Hematopoietic multipotent progenitor cell treated with erythropoietin and hydrocortisone succinate and interleukin-3 and kit ligand, for 4 days (in vitro differentiated cells): ENCODE data around the gene MRPL24.
"Not testable (repeated sequence)": the region's sequence is repeated elsewhere in the genome, so short reads cannot be mapped to it uniquely, and the experiment has no call there.

ENCODE experiments used
- DNase-seq: peaks from one replicate; pipeline ENCODE4 v3.0.0-alpha.2; 2015

MRPL24 gene

DNA sequence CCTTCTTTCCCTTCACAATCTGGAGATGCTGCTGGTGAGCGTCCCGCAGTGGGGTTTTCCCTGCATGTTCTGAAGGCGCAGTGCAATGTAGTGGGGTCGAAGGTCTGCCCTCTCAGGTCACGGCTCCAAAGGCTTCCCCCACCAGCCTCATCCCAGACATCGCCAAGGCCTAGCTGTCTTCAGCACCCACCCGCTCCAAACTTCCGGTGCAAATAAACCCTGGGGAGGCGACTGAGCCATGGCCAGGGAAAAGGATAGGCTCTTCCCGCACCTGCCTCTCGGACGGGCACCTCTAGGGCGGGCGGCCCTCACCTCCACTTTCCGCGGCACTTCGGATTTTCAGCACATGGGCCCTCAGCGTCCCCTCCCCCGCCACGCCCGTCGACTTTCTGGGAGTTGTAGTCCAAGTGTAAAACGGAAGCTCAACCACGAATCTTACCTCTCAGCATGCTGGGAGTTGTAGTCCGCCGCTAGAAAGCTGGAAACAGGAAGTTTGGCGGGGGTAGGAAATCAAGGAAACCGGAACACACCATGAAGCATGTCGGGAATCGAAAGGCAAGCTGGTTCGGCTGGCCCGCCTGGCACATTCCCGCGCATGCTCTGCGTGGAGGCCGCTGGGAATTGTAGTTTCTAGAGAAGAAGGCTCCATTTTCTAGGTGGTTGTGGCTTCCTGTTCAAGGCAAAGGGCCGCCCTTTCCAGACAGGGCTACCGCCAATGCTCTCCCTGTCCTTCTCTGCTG is at the start of gene MRPL24:
TSS of gene MRPL24 (minus strand) at position 348 of the 740 bp plus-strand sequence. CDS start 2,384 bp downstream, outside the sequence.
- peak; percentile 100 for DNase-seq

DNA sequence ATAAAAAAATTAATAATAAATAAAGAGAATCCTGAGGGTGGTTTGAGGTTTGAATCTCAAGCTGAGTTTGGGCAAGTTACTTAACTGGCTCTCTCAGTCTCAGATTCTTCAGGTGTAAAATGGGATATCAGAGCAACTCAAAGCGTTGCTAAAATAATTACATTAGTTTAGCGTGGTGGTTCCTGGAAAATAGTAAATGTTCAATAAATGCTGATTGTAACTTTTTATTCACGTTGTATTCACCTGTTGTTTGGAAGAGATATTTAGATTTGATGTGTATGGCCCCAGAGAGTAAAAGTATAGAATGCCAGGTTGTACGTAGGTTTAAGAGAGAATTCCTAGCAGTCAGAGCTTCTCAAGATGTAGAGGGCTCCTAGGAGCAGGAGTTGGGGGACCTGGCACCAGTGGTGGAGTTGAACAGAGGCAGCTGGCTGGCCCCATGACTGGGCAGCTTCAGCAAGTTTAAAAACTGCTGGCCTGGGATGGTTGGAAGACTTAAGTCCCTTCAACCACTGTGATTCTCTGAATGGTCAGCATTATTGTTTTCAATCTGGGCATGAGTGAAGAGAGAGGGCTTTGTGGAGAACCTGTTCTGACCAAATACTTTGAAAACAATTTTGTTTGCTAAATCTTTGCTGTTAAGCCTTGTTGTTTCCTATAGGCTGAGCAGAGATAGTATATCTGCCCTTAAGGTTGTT is 48.9 kb upstream of the MRPL24 start:
- no peak for DNase-seq

DNA sequence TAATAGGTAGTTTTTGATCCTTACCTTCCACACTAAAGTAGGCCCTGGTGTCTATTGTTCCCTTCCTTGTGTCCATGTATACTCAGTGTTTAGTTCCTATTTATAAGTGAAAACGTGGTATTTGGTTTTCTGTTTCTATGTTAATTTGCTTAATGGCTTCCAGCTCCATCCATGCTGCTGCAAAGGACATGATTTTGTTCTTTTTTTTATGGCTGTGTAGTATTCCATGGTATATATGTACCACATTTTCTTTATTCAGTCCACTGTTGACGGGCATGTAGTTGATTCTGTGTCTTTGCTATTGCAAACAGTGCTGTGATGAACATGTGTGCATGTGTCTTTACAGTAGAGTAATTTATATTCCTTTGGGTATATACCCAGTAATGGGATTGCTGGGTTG is 47.2 kb upstream of the MRPL24 start:
- no peak for DNase-seq

DNA sequence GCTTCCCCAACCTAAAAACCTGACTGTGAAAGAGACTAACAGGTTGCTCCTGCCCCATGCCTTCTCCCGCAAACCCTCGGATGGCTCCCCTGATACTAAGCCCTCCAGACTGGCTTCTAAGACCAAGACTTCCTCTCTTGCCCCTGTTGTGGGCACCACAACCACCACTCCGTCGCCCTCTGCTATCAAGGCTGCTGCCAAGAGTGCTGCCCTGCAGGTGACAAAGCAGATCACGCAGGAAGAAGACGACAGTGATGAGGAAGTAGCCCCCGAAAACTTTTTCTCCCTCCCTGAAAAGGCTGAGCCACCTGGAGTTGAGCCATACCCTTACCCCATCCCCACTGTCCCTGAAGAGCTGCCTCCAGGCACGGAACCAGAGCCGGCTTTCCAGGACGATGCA is 45.8 kb upstream of the MRPL24 start:
- peak; percentile 72 for DNase-seq

DNA sequence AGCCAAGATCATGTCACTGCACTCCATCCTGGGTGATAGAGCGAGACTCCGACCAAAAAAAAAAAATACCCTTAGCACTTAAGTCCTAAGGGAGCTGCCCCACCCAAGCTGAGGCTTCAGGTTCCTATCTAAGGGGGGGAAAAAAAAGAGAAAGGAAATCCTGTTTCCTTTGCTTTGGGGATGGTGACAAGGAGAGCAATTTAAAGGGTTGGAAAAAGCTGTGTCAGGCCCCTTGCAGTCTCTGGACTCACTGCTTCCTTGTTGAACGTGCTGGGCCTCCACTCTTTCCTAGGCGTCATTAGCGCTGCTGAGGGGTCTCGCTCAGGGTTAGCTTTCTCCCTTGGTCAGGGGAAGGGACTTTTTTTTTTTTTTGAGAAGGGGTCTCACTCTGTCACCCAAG is 44.6 kb upstream of the MRPL24 start:
- DNase-seq, result no peak

DNA sequence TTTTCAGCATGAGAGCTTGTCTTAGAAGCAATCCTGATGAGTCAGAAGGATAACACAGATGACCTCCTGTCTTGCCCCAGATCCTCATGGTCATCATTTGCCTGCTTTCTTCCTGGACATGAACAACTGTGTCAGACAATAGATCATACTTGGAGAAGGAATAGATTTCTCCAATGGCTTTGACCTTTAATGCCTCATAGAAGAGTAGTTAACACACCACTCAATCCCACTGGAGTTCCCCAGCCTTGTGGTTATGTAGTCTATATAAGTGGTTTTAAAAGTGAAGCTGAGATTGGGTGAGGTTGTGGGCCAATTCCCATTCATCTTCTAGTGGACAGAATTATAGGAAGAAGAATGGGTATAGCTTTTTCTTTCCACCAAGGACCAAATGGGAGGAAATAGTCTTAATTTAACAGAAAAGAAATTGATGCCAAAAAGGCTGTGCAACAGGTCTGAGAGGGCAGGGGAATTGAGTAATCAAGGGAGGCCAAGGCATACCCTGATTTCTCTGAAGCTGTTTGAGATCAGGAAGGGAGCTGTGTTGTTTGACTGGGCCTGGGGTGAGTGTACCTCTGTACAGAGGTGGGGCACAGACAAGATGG is 40.8 kb upstream of the MRPL24 start:
- no peak for DNase-seq

DNA sequence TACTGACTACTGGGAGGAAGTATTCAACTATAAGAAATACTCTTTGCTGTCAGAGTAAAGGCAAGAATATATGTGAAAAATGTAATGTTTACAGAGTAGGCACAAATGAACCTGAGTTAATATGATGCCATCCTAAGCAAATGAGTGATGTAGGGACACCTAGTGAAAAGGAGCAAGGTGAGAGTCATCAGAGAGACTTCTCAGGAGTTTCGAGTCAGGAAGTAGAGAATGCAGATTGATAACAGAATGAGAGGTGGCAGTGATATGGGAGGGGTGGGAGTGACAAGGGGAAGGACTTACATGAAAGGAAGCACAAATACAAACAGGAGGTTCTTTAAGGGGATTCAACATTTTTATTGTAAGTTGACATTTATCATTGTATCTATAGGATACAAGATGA is 36.7 kb upstream of the MRPL24 start:
- DNase-seq, result no peak

DNA sequence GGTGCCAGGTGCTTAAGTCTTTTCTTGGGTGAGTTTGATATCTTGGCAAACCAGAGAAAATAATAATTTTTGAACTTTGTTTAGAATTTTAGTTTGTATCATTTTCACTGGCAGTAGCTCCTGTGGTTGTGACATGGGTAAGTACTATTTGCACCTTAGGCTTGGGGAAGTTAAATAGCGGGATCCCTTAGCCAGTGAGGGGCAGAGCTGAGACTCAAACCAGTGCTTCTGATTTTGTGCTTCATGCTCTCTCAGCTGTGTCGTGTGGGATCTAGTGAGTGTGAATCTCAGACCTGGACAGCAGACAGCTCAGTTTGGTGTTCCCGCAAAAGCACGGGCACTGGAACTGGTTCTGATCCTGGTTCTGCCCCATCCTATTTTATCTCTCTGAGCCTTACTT is 36.1 kb upstream of the MRPL24 start:
- DNase-seq, result no peak

DNA sequence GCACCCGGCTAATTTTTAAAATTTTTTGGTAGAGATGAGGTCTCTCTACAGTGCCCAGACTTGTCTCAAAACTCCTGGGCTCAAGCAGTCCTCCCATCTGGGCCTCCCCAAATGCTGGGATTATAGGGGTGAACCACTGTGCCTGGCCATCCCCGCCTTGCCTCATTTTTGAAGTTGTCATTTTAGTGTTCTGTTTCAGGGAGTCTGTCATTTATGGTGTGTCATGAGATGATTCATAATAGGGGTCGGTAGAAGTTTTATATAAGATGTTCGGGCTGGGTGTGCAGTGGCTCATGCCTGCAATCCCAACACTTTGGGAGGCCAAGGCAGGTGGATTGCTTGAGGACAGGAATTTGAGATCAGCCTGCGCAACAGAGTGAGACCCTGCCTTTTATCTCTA is 34.9 kb upstream of the MRPL24 start:
- no peak for DNase-seq

DNA sequence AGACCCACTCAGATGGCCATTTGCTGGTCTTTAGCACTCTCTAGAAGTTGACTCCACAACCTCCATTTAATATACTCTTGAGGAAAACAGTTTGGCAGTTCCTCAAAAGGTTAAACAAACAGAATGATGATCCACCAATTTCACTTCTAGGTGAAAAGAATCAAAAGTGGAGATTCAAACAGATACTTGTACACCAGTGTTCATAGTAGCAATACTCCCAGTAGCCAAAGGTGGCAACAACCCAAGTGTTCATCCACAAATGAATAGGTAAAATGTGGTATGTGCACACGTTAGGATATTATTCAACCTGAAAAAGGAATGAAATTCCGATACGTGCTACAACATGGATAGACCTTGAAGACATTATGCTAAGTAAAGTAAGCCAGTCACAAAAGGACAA is 32.7 kb upstream of the MRPL24 start:
- no peak for DNase-seq

DNA sequence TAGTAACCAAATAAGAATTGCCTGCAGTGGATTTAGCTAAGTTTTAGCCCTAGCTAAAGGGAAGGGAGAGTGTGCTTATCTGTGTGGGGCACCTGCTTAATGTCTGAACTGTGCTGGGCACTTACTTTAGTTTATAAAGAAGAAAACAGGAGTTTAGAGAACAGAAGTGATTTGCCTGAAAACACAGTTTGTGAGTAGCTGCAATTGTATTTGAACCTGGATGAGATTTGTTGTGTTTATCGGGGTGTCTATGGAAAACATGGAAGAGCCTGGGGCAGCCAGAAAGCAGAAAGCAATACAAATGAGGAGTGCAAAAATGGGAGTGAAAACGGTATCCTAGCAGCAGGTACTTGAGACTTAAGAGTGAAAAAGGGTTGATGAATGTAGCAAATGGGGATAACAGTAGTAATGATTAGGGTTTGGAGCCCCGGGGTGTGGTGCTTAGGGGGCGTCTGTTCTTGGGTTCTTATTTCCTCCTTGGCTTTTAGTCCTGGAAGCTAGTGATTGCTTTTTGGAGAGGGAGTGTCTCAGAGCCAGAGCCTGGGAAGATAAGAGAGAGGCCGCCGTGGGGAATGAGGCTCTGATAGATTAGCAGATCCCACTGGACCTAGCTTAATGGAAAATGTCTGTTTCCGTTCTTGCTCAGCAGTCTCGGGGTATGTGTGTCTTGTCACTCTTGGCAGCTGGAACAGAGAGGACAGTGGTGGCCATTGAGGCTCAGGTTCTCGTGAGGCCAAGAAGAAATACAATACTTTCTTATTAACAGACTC is 32.0 kb upstream of the MRPL24 start:
- DNase-seq, result peak; percentile 76

DNA sequence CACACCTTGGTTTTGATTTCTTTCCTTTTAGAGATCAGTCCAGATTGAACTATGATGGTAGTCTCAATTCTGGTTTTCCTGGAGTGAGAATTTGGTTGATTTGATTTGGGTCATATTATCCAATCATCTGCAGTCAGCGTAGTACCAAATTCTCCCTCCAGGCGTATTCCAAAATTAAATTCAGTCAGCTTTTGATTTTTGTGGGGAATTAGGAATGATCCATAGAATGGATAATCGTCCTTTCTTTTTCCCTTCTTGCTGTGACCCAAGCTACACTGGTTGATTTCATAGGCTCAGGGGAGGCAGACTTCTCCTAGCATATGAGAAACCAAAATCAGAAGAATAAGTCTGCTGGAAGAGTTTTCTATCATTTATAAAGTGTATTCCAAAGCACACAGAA is 31.3 kb upstream of the MRPL24 start:
- no peak for DNase-seq

DNA sequence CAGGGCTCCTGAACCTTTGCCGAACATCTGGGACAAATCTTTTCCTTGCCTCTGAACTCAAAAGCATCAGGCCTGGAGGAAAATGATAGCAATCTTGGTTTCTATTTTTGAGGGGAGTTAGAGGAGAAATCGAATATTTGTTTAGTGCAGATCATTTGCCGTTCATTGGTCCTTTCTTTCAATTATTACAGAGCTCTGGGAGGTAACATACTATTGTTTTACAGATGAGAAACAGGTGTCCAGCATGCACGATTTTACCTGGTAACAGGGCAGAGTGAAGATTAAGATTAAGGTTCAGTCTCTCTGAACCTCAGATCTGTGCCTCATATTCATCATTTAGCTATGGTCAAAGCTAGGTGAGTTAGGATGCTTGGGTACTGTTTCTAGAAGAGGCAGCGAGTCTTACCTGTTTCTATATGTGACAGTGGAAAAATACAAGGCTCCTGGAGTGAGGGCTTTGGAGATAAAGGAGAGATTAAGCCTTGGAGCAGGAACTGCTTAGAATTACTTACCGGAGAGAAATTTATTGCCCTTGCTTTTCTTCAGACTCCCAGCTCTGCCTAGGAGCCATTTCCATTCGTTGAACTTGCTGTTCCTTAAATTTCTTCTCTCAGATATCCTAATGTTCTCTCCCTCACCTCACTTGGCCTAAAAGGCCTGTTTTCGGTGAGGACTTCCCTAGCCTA is 27.9 kb upstream of the MRPL24 start:
- no peak for DNase-seq

DNA sequence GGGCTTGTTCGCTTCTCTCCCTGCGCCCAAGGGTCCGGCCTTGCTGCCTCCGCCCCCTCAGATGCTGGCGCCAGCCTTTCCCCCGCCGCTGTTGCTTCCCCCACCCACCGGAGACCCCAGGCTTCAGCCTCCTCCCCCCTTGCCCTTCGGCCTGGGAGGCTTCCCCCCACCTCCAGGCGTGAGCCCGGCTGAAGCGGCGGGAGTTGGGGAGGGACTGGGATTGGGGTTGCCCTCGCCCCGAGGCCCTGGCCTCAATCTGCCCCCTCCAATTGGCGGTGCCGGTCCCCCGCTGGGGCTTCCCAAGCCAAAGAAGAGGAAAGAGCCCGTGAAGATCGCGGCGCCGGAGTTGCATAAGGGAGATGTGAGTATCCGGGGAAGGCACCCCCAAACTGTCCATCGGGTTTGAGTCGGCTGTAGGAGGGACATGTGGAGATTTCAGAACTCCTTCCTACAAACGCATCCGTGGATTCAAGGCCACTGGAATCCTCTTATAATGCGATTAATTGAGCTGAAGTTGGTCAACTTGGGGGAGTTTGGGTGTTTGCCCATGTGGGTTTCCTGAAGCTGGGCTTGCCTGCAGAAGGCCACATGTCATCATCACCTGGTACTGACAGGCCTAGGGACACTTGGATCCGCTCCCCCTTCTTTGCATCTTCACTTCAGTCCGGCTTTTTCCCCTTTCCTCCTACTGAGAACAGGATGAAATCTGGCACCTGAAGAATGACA is 27.2 kb upstream of the MRPL24 start:
- DNase-seq, result no peak

DNA sequence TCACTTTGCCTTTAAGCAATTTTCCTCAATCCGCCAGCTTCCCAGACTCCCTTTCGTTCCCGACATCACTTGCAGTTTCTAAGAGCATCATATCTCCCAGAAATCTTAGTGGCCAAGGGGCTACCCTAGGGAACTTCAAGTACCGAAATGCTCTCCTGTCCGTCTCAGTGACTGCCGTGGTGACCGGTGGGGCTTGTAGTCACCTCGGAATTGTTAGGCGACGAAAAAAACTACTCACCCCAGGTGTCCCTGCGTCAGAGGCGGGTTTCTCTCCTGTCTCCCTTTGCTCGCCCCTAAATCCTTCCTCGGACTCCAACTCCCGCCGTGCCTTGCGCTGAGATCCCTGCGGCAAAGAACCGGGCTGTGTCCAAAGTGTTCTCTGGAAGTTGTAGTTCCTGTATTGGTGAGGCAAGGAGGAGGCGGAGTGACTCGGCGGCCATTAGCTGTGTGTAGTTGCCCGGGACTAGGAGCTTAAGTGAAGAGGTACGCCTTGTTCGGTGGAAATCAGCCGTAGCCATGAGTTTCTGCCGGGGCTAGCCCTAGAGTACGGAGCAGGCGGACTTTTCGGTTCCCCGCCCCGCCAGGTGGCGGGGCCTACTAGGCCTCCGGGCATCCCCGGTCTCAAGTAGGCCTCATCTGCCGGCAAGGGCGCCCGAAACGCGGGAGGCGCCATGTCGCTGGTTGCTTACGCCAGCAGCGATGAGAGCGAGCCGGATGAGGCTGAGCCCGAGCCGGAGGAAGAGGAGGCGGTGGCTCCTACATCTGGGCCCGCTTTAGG is 26.4 kb upstream of the MRPL24 start, which contains the start of gene PRCC:
TSS of gene PRCC (plus strand) at position 435 of the 778 bp plus-strand sequence. CDS start at position 672, 237 bp downstream.
- peak; percentile 100 for DNase-seq

DNA sequence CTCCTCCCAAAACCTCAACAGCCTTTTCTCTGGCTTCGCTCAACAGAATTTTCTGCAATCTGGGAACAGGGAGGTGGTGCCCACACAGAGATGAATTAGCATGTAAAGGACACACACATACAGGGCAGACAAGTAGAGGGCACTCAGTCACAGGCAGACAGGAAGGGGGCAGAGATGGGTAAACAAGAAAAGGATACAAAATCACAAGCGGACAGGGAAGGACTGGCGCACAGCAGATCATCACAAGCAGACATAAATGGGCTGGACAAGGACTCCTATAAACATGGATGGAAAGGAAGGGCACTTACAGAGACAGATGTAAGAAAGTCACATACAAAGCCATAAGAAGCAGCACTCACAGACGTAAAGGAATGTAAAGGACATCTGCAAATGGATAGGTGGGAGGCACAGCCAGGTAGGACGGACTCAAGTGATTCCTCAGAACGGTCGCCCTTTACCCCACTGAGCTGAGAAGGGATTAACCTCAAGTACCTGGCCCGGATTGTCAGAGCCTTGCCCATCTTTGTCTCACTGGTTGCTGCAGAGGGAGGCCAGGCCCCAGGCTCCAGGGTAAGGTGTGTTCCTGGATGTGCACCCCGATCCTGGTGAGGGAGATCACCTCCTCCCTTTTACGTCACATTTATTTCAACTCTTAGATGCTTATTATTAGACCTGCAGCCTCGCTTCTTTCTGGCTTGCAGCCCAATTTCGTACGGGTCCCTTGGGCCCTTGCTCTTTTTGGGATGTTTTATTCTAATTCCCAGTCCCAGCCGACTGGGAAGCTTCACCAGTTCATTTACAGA is 25.6 kb upstream of the MRPL24 start:
- DNase-seq, result no peak

DNA sequence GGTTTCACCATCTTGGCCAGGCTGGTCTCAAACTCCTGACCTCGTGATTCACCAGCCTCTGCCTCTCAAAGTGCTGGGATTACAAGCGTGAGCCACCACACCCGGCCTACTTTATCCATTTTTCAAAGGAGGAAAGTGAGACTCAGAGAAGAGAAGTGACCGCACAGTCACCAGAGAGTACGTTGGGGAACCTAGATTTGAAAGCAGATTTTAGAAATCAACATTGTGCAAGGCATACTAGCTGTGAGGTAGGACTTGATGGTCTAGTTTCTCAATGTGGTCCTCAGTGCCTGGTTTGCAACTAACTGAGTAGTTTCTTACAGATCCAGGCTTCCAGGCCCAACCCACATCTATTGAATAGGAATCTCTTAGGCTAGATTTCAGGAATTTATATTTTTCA is 24.8 kb upstream of the MRPL24 start:
- no peak for DNase-seq

DNA sequence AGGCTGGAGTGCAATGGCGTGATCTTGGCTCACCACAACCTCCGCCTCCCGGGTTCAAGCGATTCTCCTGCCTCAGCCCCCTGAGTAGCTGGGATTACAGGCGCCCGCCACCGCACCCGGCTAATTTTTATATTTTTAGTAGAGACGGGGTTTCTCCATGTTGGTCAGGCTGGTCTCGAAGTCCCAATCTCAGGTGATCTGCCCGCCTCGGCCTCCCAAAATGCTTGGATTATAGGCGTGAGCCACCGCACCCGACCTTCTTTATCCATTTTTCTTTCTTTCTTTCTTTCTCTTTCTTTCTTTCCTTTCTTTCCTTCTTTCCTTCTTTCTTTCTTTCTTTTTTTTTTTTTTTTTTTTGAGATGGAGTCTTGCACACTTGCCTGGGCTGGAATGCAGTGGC is 24.2 kb upstream of the MRPL24 start:
- not testable (repeated sequence) for DNase-seq

DNA sequence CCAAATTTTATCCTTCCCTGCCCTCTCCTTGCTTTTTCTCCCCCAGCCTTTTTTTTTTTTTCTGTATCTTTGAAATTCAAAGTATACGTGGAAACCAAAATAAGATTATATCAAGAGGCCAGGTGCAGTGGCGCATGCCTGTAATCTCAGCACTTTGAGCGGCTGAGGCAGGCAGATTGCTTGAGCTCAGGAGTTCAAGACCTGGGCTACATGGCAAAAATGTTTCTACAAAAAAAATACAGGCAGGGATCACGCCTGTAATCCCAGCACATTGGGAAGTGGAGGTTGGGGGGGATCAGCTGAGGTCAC is 19.9 kb upstream of the MRPL24 start:
- no peak for DNase-seq

DNA sequence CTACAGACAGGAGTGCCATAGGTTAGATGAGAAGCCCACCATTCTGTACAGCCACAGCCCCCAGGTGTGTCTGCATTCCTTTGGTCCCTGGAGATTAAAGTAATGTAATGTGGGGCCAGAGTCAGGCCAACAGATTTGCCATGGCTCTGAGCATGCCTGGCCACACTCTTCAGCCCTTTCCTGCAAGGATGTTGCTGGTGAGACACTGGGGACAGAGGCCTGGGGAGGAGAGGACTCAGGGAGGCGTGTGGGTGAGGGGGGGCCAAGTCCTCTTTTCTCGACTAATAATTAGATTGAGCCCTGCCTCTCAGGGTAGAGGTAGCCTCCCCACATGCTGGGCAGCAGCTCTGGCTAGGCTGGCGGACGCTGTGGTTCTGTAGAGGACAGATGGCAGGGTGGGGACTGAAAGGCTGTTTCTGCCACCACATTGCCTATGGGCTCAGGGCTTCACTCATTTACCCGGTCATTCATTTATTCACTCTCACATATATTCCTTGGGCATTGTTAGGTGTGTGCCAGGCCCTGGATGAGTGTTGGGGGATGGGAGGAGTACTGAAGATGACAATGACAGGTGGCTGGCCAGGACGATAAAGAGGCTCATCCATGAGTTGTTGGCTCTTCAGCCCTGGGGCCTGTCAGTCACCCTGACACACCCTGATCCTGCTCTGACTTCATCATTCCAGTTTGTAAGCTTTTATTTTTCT is 19.4 kb upstream of the MRPL24 start:
- no peak for DNase-seq
